Spinal cord (tissue), 10 donors: ENCODE measurements around the gene DCST2. TPM values are rescaled to one million over a fixed set of nuclear protein-coding genes. Genes with fewer than 3 reads are reported as not detected.

ENCODE experiments used
- DNase-seq, 6 donors: peaks; one replicate each; pipeline versions ENCODE4 v3.0.0 to v3.0.0-alpha.2; 2013 to 2015; ENCODE audit warnings: low spot score in 6 of 6, low read depth in 4 of 6
- H3K27ac ChIP-seq: one replicate; pipeline ENCODE4 v1.5.1; 2013; ENCODE audit warnings: low read depth, low read length, control low read depth
- H3K27me3 ChIP-seq: one replicate; pipeline ENCODE4 v1.6.1; 2013; ENCODE audit warnings: low read length; ENCODE audit not compliant: control insufficient read depth, insufficient read depth
- H3K36me3 ChIP-seq: one replicate; pipeline ENCODE4 v1.6.1; 2013; ENCODE audit warnings: low read length; ENCODE audit not compliant: control insufficient read depth, insufficient read depth
- H3K4me1 ChIP-seq: one replicate; pipeline ENCODE4 v1.6.1; 2013; ENCODE audit warnings: low read length; ENCODE audit not compliant: control insufficient read depth, insufficient read depth
- H3K4me3 ChIP-seq: one replicate; pipeline ENCODE4 v1.5.1; 2013; ENCODE audit warnings: low read depth, low read length, control low read depth
- H3K9me3 ChIP-seq: one replicate; pipeline ENCODE4 v1.6.1; 2013; ENCODE audit warnings: low read length; ENCODE audit not compliant: control insufficient read depth, insufficient read depth
- WGBS: methylation state at CpG from one replicate; pipeline ENCODE4 v1.1.5; 2013; ENCODE audit warnings: missing lambda C conversion rate; ENCODE audit not compliant: insufficient coverage; 5-methylcytosine and 5-hydroxymethylcytosine counted together
- polyA plus RNA-seq, 2 donors: library from polyadenylated mRNA; unstranded; fragments of 120-200 nt; gene quantifications; one replicate each; pipeline ENCODE4 v1.2.1, GENCODE V29; 2013; ENCODE audit not compliant: insufficient read length in 2 of 2
- total RNA-seq, 2 donors: library from RNA; depleted of rRNA in 1 of 2; stranded (reverse); fragments of 120-200 nt in 1 of 2; fragments of >200 nt in 1 of 2; gene quantifications; one replicate each; pipeline versions ENCODE4 v1.2.3 to v1.2.4, GENCODE V29; 2013 to 2014
- donor health status: healthy.

The DCST2 gene
- total and polyA plus RNA-seq, 4 donors: 0.10 to 1.2 (median 1.1) TPM

DNA sequence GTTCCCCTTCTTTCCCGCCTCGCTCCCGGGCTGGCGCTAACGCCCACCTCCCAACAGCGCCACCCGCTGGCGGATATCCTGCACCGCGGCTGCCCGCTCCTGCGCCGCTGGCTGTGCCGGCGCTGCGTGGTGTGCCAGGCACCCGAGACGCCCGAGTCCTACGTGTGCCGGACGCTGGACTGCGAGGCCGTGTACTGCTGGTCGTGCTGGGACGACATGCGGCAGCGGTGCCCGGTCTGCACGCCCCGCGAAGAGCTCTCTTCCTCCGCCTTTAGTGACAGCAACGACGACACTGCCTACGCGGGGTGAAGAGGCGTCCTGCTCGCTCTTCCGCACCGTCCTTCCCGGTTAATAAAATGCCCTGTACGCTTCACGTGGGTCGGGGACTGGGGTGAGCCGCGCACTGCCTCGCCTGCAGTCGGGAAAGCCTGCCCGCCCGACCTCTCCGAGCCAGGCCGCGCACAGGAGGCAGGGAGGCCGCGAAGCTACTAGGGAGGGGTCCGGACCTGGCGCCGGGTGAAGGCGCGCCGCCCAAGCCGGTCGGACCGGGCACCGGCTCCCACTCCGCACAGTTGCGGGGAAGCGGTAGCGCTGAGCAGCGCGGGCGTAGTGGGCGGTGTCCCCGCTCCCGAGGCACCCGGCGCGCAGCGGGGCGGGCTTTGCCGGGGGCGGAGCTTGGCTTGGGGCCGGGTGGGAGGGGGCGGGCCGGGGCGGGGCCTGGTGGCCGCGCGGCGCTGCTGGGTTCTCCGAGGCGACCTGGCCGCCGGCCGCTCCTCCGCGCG lies 17.2 kb upstream of the DCST2 start, which contains the start of gene ADAM15:
TSS of gene ADAM15 (plus strand) at position 757 of the 782 bp plus-strand sequence. CDS start 71 bp downstream, outside the sequence.
- peaks cover 14% of the 10 kb centered on the region for H3K36me3 ChIP-seq
- H3K4me1 ChIP-seq: peaks cover 33% of the 10 kb centered on the region
- H3K27ac ChIP-seq: peak within 1 kb of the TSS; percentile 84
- under 1% methylated on average over 99 of the region's 99 CpGs for WGBS
- peak within 1 kb of the TSS; percentile 72 for H3K4me3 ChIP-seq
- no peaks in the 10 kb centered on the region for H3K9me3 ChIP-seq
- no peaks in the 10 kb centered on the region for H3K27me3 ChIP-seq
- peak in 3 of 6 donors; percentile 48 to 89 (median 88) for DNase-seq

DNA sequence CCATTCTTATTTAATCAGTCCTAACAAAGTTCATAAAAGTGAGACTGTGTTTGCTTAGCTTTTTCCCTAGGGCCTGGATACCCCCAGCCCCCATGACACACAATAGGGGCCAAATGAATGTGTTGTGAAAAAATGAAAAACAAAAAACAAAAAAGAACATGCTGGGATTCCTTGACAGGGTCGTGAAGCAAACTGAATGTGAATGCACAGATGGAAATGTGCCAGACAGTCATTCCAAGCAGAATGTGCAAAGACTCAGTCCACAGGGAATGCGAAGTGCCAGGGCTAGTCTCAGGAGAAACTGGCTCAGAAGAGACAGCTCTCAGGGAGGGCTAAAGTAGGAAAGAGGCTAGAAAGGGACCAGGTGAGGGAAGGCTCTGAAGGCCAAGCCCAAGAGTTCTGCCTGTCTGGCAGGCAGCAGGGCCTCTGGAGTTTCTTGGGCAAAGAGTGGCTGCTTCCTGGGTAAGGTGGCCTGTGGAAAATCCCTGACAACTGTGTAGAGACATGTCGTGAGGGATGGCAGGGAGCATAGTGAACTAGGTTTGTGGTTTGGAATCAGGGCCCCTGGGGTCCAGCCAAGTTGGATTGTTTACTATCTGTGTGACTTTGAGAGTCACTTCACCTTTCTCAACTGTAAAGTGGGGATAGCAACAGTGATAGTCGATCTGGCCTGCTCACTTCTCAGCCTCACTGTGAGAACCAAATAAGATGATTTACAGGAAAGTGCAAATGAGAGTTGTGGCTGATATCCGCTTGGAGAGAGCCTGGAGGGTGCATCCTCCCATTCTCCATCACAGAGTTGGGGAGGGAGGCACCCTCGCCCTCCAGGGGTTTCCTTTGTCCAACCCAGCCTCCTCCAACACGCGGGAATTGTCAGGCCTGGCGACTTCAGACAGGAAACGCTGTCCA lies 16.3 kb upstream of the DCST2 start:
- WGBS: 17% methylated on average over 9 of the region's 10 CpGs
- peak overlapping the region; percentile 84 for H3K27ac ChIP-seq
- H3K4me1 ChIP-seq: peaks cover 33% of the 10 kb centered on the region
- peak overlapping the region; percentile 65 for H3K4me3 ChIP-seq
- H3K9me3 ChIP-seq: no peaks in the 10 kb centered on the region
- H3K27me3 ChIP-seq: no peaks in the 10 kb centered on the region
- peaks cover 9% of the 10 kb centered on the region for H3K36me3 ChIP-seq
- DNase-seq: peak in 2 of 6 donors; percentile 48 to 61

DNA sequence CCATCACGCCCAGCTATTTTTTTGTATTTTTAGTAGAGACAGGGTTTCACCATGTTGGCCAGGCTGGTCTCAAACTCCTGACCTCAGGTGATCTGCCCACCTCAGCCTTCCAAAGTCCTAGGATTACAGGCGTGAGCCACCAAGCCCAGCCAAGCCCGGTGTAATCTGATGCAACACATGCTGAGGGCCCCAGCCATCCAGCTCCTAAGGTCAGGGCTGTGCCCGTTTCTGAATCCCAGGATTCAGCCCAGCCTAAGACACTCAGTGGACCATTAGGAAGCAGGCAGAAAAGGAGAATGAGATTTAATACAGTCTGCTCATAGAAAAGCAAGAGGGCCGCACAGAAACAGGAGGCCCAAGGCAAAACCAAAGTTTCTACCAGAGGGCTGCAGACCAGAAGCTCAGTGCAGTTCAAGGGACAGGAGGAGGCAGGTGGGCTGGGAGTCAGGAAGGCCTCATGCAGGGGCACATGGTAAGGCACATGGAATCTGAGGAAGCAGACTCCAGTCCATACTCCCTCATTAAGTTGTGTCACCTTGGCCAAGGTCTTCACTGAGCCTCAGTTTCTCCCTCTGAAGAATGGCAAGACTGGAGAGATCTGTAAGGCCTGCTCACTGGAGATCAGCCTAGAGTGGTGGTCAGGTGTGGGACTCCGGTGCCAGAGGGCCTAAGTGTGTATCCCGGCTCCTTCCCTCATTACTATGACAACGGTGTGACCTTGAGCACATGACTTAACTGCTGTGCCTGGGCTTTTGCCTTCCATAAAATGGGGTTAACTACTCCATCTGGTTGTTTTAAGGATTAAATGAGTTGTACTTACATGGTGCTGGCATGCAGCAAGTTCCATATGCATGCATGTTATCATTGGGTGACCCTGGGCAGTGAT lies 15.1 kb upstream of the DCST2 start:
- no peaks in the 10 kb centered on the region for H3K9me3 ChIP-seq
- WGBS: 97% methylated on average over 5 of the region's 8 CpGs
- DNase-seq: no peak
- H3K27ac ChIP-seq: no peak overlapping the region
- H3K27me3 ChIP-seq: no peaks in the 10 kb centered on the region
- H3K4me3 ChIP-seq: no peak overlapping the region
- peaks cover 33% of the 10 kb centered on the region for H3K4me1 ChIP-seq
- peaks cover 1% of the 10 kb centered on the region for H3K36me3 ChIP-seq

DNA sequence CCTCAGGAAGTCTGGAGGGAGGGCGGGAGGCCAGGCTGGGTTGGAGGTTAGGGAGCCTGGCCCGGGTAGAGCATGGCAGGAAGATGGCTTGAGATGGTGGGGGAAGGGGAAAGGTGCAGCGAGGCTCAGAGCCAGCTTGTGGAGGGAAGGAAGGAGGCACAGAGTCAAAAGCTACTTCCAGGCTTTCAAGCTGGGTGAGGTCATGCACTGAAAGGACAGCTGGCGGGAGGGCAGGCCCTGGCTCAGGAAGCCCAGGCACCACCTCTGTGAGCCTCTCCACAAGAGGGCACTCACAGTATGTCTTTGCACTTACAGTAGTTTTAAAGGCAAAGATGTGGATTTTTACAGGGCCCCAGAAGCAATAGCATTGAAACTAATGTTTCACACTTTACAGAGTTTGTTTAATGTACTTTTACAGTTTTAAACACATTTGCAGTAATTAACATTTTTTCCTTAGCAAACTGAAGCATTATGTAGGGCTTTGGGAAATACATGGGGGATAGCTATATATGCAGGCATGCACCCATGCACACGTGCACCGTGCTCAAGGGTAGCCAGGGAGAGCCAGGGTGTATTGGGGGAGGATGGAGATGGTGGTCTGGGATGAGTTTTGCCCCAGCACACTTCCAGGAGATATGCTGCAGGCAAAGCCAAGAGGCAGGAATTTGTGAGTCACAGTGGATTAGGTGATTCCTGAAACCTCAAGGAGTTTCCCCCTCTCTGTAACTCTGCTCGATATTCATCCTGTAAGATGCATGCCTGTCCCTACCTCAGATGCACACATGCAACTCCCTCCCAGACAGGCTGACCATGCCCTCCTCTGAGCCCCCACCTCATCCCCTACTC lies 11.5 kb upstream of the DCST2 start:
- WGBS: 70% methylated on average over 7 of the region's 7 CpGs
- Histone ChIP-seq H3K4me1 (peaks cover 4% of the 10 kb centered on the region), H3K36me3 (no peaks in the 10 kb centered on the region), H3K27me3 (no peaks in the 10 kb centered on the region), H3K9me3 (no peaks in the 10 kb centered on the region), H3K4me3 (no peak overlapping the region), H3K27ac (no peak overlapping the region)
- peak in 2 of 6 donors; percentile 42 to 66 for DNase-seq

DNA sequence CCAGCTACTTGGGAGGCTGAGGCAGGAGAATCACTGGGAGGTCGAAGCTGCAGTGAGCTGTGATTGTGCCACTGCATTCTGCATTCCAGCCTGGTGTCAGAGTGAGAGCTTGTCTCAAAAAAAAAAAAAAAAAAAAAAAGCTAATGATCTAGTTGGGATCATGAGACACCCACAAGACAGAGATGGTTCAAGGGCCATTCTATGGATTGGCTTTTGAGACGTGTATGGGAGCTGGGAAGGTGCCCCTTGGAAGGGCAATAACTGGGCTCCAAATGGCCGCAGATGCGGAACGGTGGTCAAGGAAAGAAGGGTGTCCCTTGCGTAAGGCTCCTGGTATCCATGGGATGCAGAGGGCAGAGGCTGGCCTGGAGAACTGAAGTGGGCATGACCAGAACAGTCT lies 10.8 kb upstream of the DCST2 start:
- Histone ChIP-seq H3K9me3 (no peaks in the 10 kb centered on the region), H3K27ac (no peak overlapping the region), H3K36me3 (no peaks in the 10 kb centered on the region), H3K27me3 (no peaks in the 10 kb centered on the region), H3K4me1 (no peaks in the 10 kb centered on the region), H3K4me3 (no peak overlapping the region)
- 92% methylated on average over 6 of the region's 6 CpGs for WGBS
- no peak for DNase-seq

DNA sequence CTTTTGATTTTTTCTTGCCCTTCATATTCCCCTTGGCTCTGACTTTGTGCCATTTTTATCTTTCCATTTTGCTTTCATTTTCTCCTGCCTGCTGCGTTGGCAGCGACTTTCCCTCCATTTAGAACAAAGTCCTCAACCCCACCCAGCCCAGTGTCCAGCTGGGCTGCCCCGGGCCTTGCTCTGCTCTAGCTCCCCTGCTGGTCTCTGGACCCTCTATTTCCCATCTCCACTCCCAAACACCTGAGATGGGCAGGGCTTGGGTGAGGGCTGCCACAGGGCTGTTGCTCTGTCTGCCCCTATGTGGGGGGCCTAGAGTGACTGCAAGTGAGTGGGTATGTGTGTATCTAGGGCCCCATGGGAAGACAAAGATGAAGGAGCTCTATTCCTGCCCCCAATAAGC lies 10.2 kb upstream of the DCST2 start:
- Histone ChIP-seq H3K27me3 (no peaks in the 10 kb centered on the region), H3K27ac (no peak overlapping the region), H3K9me3 (no peaks in the 10 kb centered on the region), H3K4me1 (no peaks in the 10 kb centered on the region), H3K4me3 (no peak overlapping the region), H3K36me3 (no peaks in the 10 kb centered on the region)
- 88% methylated on average over 3 of the region's 3 CpGs for WGBS
- no peak for DNase-seq

DNA sequence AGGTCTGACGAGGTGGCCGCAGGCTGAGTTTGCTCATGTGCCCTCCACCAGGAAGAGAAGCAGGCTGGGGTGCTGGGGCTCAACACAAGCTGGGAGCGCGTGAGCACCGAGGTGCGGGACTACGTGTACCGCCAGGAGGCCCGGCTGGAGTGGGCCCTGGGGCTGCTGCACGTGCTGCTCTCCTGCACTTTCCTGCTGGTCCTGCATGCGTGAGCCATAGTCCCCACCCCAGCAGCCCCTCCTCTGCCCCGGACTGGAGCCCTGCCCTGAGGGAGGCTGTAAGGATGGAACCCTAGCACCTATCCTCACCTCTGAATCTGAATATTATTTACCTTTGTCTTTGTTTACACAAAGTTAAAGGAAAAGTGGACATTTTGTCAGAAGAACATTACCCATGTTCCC lies 9.7 kb upstream of the DCST2 start:
- no peaks in the 10 kb centered on the region for H3K36me3 ChIP-seq
- H3K9me3 ChIP-seq: no peaks in the 10 kb centered on the region
- H3K27ac ChIP-seq: no peak overlapping the region
- H3K27me3 ChIP-seq: no peaks in the 10 kb centered on the region
- no peak for DNase-seq
- H3K4me1 ChIP-seq: no peaks in the 10 kb centered on the region
- 52% methylated on average over 10 of the region's 12 CpGs for WGBS
- no peak overlapping the region for H3K4me3 ChIP-seq

DNA sequence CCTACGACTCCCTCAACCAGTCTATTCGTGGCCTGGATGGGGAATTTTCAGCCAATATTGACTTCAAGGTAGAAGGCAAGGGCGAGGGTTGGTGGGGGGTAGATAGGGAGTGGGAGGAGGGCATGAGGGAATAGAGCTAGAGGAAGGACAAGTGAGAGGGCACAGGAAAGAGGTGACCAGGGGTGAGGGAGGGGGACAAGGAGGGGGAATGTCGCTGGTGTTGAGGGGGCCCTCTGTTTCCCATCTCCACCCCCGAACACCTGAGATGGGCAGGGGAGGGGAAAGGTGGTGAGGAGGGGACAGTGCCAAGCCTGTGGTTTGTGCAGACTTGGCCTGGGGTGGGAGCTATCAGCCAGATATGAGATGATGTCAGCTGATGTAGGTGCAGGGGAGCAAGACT lies 9.2 kb upstream of the DCST2 start:
- Histone ChIP-seq H3K36me3 (no peaks in the 10 kb centered on the region), H3K9me3 (no peaks in the 10 kb centered on the region), H3K4me3 (no peak overlapping the region), H3K27ac (no peak overlapping the region), H3K4me1 (no peaks in the 10 kb centered on the region), H3K27me3 (no peaks in the 10 kb centered on the region)
- 89% methylated on average over 4 of the region's 5 CpGs for WGBS
- no peak for DNase-seq
